Ascending aorta (tissue), 2 donors: ENCODE results near the gene TACC3. TPM values are rescaled to one million over a fixed set of nuclear protein-coding genes. Genes with fewer than 3 reads are reported as not detected.

Source experiments
- DNase-seq, 2 donors: peaks; one replicate each; pipeline ENCODE4 v3.0.0-alpha.2; 2019; ENCODE audit warnings: low spot score in 2 of 2
- H3K27ac ChIP-seq, 2 donors: fragments of 200-600 bp; sonication (generic); one replicate each; pipeline ENCODE4 v1.5.1; 2016 to 2017; ENCODE audit warnings: mild to moderate bottlenecking in 1 of 2
- H3K27me3 ChIP-seq: fragments of 200-600 bp; sonication (generic); one replicate; pipeline ENCODE4 v1.5.1; 2017
- H3K36me3 ChIP-seq, 2 donors: fragments of 200-600 bp; sonication (generic); one replicate each; pipeline ENCODE4 v1.5.1; 2016
- H3K4me1 ChIP-seq, 2 donors: fragments of 200-600 bp; sonication (generic); one replicate each; pipeline ENCODE4 v1.5.1; 2016 to 2017; ENCODE audit warnings: mild to moderate bottlenecking in 1 of 2
- H3K4me3 ChIP-seq, 2 donors: fragments of 200-600 bp; sonication (generic); one replicate each; pipeline ENCODE4 v1.5.1; 2016 to 2017; ENCODE audit warnings: mild to moderate bottlenecking in 1 of 2
- H3K9me3 ChIP-seq, 2 donors: fragments of 200-600 bp; sonication (generic); one replicate each; pipeline ENCODE4 v1.5.1; 2016
- CTCF ChIP-seq, 3 experiments: fragments of 200-600 bp in 2 of 3; fragments of 450-650 bp in 1 of 3; sonication (generic) in 2 of 3; IDR thresholded peaks; one replicate each; pipeline ENCODE4 v1.5.1; 2016 to 2019; ENCODE audit warnings: antibody characterized with exemption in 3 of 3, mild to moderate bottlenecking in 1 of 3, moderate library complexity in 1 of 3
- intact Hi-C: fragments of 100-400 bp; cut with DNase I; formaldehyde crosslinking; loops from one replicate; pipeline ENCODE4 v1.15.1; 2023
- total RNA-seq: library from RNA; depleted of rRNA; stranded (reverse); fragments of >200 nt; gene quantifications from one replicate; pipeline ENCODE4 v1.1.0, GENCODE V29; 2016

TACC3 gene
- total RNA-seq, 1 donor from 2014 or later: 2.7 TPM

DNA sequence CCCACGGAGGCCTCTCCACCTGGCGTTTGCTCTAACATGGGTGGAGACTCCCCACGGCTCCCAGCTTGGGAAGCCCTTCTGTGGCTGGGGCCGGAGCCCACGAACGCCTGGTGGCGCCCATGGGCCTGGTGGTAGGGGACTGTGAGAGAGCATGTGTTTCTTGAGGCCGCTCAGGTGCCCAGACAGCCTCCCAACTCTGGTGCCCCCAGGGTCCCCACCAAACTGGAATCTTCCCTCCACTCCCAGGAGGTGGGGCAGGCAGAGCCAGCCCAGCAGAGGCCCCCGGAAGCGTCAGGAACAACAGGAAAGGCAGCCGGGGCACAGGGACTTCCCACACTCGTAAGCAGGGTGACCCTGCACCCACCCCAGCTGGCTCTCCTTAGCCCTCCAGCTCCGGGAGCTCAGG, 38.5 kb downstream of the TACC3 start:
- H3K27me3 ChIP-seq: no peaks in the 10 kb centered on the region
- H3K27ac ChIP-seq: no peak overlapping the region
- TF ChIP-seq CTCF (IDR thresholded peaks at IDR 0.05): no peak
- intact Hi-C loops: no loop called here
- no peaks in the 10 kb centered on the region for H3K36me3 ChIP-seq
- H3K4me3 ChIP-seq: no peak overlapping the region
- peaks cover 0 to 7% of the 10 kb centered on the region in 2 donors for H3K4me1 ChIP-seq
- no peak for DNase-seq
- no peaks in the 10 kb centered on the region for H3K9me3 ChIP-seq

DNA sequence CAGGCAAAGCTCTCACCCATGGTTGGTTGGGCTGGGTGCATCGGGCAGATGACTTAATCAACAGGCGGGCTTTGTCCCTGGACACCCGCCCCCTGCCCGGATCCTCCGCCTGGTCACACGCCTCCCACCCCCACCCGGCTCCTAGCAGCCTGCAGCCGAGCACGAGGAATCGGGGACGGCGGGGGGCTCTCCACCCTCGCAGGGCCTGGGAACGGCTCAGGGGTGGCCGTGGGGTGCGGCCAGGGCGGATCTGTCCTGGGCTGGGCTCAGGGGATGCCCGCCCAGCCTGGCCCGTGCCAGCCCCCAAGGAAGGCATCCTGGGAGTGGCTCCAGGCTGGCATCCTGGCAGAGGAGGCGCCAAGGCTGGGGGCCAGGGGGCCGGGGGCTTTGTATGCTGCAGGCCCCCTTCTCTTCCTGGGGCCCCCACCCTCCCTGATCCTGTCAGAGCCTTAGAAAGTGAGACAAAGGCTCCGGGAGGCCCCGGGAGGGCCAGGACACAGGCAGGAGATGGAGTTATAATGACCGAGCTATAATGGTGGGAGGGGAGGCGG, 39.3 kb downstream of the TACC3 start:
- no peak for DNase-seq
- H3K4me3 ChIP-seq: no peak overlapping the region
- no peaks in the 10 kb centered on the region for H3K9me3 ChIP-seq
- no peaks in the 10 kb centered on the region for H3K36me3 ChIP-seq
- H3K4me1 ChIP-seq: peaks cover 0 to 7% of the 10 kb centered on the region in 2 donors
- intact Hi-C loops: no loop called here
- H3K27me3 ChIP-seq: no peaks in the 10 kb centered on the region
- no peak overlapping the region for H3K27ac ChIP-seq
- TF ChIP-seq CTCF (IDR thresholded peaks at IDR 0.05): no peak

DNA sequence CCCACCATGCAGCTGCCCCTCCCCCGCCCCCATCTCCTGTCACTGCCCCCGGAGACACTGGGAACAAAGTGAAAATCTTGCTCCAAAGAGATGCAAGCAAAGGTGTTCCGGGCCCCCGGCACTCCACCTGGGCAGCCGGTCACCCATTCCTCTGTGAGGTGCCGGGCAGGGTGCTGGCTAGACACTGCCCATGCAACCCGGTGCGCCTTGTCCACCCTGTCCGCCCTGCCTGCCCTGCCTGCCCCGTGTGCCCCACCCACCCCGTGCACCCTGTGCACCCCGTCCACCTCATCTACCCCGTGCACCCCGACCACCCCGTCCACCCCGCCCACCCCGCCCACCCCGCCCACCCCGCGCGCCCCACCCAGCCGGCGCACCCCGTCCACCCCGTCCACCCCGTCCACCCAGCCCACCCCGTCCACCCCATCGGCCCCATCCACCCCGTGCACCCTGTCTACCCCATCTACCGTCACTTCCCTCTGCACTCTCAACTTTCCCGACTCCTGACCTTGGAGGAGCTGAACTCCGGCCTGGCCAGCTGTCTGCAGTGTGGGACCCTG, 39.9 kb downstream of the TACC3 start:
- Histone ChIP-seq H3K36me3 (no peaks in the 10 kb centered on the region), H3K4me3 (no peak overlapping the region), H3K9me3 (no peaks in the 10 kb centered on the region), H3K27ac (no peak overlapping the region), H3K4me1 (peaks cover 0 to 7% of the 10 kb centered on the region in 2 donors), H3K27me3 (no peaks in the 10 kb centered on the region)
- DNase-seq: no peak
- intact Hi-C loops: no loop called here
- TF ChIP-seq CTCF (IDR thresholded peaks at IDR 0.05): no peak

DNA sequence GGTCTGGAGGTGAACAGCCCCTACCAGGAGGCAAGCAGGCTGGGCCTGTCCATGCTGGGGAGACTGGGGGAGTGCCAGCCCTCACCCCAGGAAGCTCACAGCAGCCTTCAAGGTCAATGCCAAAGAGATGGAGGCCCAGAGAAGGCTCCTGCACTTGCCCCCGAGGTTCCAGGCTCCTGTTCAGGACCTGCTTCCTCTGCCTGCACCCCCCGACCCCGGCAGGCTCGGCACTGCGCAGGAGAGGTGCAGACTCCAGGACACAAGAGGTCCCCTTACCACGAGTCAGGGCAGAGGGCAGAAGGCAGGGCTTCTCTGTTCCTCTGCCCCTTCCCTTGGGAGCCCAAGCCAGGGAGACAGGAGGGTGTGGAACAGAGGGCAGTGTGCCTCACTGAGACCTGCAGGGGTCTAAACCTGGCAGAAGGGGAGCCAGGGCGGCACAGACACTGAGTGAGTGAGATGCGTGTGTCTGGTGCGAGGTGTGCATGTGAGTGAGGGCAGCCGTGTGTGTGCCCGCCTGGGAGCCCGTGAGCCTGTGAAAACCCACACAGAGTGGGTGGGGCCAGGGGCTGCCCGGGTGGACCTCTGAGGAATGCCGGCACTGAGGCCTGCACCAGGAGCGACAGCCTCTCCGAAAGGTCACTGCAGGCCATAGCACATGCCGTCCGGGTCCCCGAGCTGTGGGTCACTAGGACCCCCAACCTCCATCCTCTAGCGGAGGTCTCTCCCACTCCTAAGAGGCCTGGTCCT, 41.1 kb downstream of the TACC3 start:
- Histone ChIP-seq H3K4me3 (no peak overlapping the region), H3K27ac (no peak overlapping the region), H3K9me3 (no peaks in the 10 kb centered on the region), H3K36me3 (no peaks in the 10 kb centered on the region), H3K27me3 (no peaks in the 10 kb centered on the region), H3K4me1 (peaks cover 0 to 11% of the 10 kb centered on the region in 2 donors)
- intact Hi-C loops: loop anchor here (1.0 kb wide), 1 partner anchor 48 kb away; no protein-coding TSS in a partner anchor
- no peak for TF ChIP-seq CTCF (IDR thresholded peaks at IDR 0.05)
- no peak for DNase-seq

DNA sequence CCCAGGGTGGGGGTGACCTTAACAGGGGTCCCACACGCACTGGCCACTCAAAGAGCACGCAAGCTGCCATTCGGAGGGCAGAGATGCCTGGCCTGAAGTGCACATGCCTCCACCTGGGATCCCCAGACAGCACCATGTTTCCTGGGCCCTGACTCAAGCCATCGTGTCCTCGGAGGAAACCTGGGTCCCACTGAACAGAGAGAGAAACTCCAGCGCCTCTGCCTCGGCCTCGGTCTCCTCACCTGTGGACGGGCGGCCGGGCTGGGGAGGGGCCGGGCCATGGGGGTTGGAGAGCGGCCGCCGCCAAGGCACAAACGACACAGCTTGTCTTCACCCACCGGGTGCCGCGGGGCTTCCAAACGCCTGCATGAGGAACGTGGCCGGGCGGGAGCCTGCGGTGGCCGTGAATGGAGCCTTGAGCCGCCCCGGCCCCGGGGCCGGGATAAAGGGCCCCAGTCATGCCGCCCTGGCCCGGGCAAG, 41.8 kb downstream of the TACC3 start:
- Histone ChIP-seq H3K4me3 (peak overlapping the region; percentile 45 to 52), H3K4me1 (peaks cover 0 to 11% of the 10 kb centered on the region in 2 donors), H3K27me3 (peaks cover 3% of the 10 kb centered on the region), H3K9me3 (no peaks in the 10 kb centered on the region), H3K36me3 (no peaks in the 10 kb centered on the region), H3K27ac (no peak overlapping the region)
- intact Hi-C loops: loop anchor here (1.0 kb wide), 1 partner anchor 47 kb away; no protein-coding TSS in a partner anchor
- TF ChIP-seq CTCF (IDR thresholded peaks at IDR 0.05): no peak
- no peak for DNase-seq
